Thyroid gland (tissue), 4 donors: ENCODE measurements around the gene TIAM2. TPM values are rescaled to one million over a fixed set of nuclear protein-coding genes. Genes with fewer than 3 reads are reported as not detected.

ENCODE experiments used
- DNase-seq, 2 donors: peaks; one replicate each; pipeline ENCODE4 v3.0.0-alpha.2; 2019
- H3K27ac ChIP-seq, 3 donors: fragments of 200-600 bp; sonication (generic); 1 replicate in 2 of 3; 2 replicates in 1 of 3; pipeline ENCODE4 v1.5.1; 2016 to 2019; ENCODE audit warnings: mild to moderate bottlenecking in 1 of 3, moderate library complexity in 1 of 3
- H3K27me3 ChIP-seq: fragments of 200-600 bp; sonication (generic); one replicate; pipeline ENCODE4 v1.5.1; 2019
- H3K36me3 ChIP-seq, 2 donors: fragments of 200-600 bp; sonication (generic); one replicate each; pipeline ENCODE4 v1.5.1; 2016 to 2019
- H3K4me1 ChIP-seq, 2 donors: fragments of 200-600 bp; sonication (generic); one replicate each; pipeline ENCODE4 v1.5.1; 2017 to 2019
- H3K4me3 ChIP-seq, 3 donors: fragments of 200-600 bp; sonication (generic); replicated peaks in 1 of 3; 1 replicate in 2 of 3; 2 replicates in 1 of 3; pipeline ENCODE4 v1.5.1; 2016; ENCODE audit warnings: mild to moderate bottlenecking in 1 of 3
- H3K9me3 ChIP-seq: fragments of 200-600 bp; sonication (generic); one replicate; pipeline ENCODE4 v1.5.1; 2017
- POLR2A ChIP-seq, 2 donors: fragments of 450-650 bp; IDR thresholded peaks; one replicate each; pipeline ENCODE4 v1.6.1; 2017; ENCODE audit warnings: antibody characterized with exemption in 2 of 2, mild to moderate bottlenecking in 2 of 2, moderate library complexity in 1 of 2
- WGBS, 2 donors: methylation state at CpG; one replicate each; pipeline ENCODE4 v1.1.5; 2017; 5-methylcytosine and 5-hydroxymethylcytosine counted together
- intact Hi-C: fragments of 100-400 bp; cut with DNase I; formaldehyde crosslinking; loops from one replicate; pipeline ENCODE4 v1.15.1; 2023
- total RNA-seq, 4 donors: library from RNA; depleted of rRNA; stranded (reverse); fragments of >200 nt; gene quantifications; one replicate each; pipeline ENCODE4 v1.2.3, GENCODE V29; 2016
- TF ChIP-seq, protein P1 (sequence below), 6 experiments: fragments of 200-600 bp in 3 of 6; fragments of 450-650 bp in 3 of 6; sonication (generic) in 3 of 6; IDR thresholded peaks; one replicate each; pipeline ENCODE4 v1.5.1; 2016 to 2019; ENCODE audit warnings: antibody characterized with exemption in 6 of 6, mild to moderate bottlenecking in 2 of 6, inconsistent platforms in 1 of 6, moderate library complexity in 1 of 6

Gene TIAM2
- total RNA-seq, 4 donors from 2014 or later = 11.1 to 26.1 (median 18.5) TPM

DNA sequence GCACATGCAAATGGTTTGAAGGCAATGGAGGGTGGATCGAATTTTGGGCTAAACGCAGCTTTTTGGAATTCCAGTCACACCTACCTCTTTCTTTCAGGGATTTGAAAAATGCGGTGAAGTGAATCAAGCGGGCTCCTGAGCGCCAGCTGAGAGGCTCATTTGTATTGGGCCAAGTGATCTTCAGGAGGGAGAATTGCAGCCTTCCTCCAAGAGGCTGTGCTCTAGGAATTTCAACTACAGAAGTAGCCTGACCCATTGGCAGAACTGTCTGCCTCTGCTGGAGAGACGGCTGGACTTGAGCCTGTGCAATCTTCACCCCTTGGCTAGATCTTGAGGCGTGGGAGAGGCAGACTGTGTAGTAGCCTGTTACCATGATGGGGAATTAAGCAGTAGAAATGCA, 5.7 kb upstream of the TIAM2 start:
- H3K36me3 ChIP-seq = no peaks in the 10 kb centered on the region

GRCh38 chr6:154991207-154991606, 3.9 kb upstream of the TIAM2 start:
- no peak overlapping the region for H3K27ac ChIP-seq
- no peak overlapping the region for H3K4me3 ChIP-seq
- H3K27me3 ChIP-seq = no peaks in the 10 kb centered on the region
- intact Hi-C loops = no loop called here
- H3K9me3 ChIP-seq = no peaks in the 10 kb centered on the region
- peaks cover 3 to 17% of the 10 kb centered on the region in 2 donors for H3K4me1 ChIP-seq
- peak in 1 of 2 donors; percentile 12 for DNase-seq
- no peaks in the 10 kb centered on the region for H3K36me3 ChIP-seq
- 44 to 46% methylated on average over 4 of the region's 4 CpGs for WGBS, 2 donors
- no peak for TF ChIP-seq POLR2A (IDR thresholded peaks at IDR 0.05)
- TF ChIP-seq, protein P1, sequence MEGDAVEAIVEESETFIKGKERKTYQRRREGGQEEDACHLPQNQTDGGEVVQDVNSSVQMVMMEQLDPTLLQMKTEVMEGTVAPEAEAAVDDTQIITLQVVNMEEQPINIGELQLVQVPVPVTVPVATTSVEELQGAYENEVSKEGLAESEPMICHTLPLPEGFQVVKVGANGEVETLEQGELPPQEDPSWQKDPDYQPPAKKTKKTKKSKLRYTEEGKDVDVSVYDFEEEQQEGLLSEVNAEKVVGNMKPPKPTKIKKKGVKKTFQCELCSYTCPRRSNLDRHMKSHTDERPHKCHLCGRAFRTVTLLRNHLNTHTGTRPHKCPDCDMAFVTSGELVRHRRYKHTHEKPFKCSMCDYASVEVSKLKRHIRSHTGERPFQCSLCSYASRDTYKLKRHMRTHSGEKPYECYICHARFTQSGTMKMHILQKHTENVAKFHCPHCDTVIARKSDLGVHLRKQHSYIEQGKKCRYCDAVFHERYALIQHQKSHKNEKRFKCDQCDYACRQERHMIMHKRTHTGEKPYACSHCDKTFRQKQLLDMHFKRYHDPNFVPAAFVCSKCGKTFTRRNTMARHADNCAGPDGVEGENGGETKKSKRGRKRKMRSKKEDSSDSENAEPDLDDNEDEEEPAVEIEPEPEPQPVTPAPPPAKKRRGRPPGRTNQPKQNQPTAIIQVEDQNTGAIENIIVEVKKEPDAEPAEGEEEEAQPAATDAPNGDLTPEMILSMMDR (IDR thresholded peaks at IDR 0.05) = no peak

More for the DNA sequence above, 5.7 kb upstream of the TIAM2 start:
- no peaks in the 10 kb centered on the region for H3K9me3 ChIP-seq
- H3K4me1 ChIP-seq = peaks cover 3 to 10% of the 10 kb centered on the region in 2 donors
- H3K27ac ChIP-seq = peak overlapping the region in 1 of 3 donors; percentile 7
- H3K4me3 ChIP-seq = no peak overlapping the region
- DNase-seq = peak; percentile 55 to 58
- TF ChIP-seq POLR2A (IDR thresholded peaks at IDR 0.05) = no peak
- TF ChIP-seq, protein P1 (IDR thresholded peaks at IDR 0.05) = peak in 1 of 6 experiments; percentile 10
- intact Hi-C loops = no loop called here
- WGBS, 2 donors = 27 to 52% methylated on average over 7 of the region's 7 CpGs
- no peaks in the 10 kb centered on the region for H3K27me3 ChIP-seq

GRCh38 chr6:154993026-154993425, 2.1 kb upstream of the TIAM2 start:
- no peaks in the 10 kb centered on the region for H3K36me3 ChIP-seq
- H3K27ac ChIP-seq = no peak overlapping the region
- no peak for DNase-seq
- no peak for TF ChIP-seq POLR2A (IDR thresholded peaks at IDR 0.05)
- TF ChIP-seq, protein P1 (IDR thresholded peaks at IDR 0.05) = no peak
- no peaks in the 10 kb centered on the region for H3K9me3 ChIP-seq
- intact Hi-C loops = no loop called here
- peaks cover 0 to 15% of the 10 kb centered on the region in 2 donors for H3K4me1 ChIP-seq
- no peaks in the 10 kb centered on the region for H3K27me3 ChIP-seq
- H3K4me3 ChIP-seq = no peak overlapping the region
- WGBS, 2 donors = 90 to 93% methylated on average over 6 of the region's 6 CpGs

DNA sequence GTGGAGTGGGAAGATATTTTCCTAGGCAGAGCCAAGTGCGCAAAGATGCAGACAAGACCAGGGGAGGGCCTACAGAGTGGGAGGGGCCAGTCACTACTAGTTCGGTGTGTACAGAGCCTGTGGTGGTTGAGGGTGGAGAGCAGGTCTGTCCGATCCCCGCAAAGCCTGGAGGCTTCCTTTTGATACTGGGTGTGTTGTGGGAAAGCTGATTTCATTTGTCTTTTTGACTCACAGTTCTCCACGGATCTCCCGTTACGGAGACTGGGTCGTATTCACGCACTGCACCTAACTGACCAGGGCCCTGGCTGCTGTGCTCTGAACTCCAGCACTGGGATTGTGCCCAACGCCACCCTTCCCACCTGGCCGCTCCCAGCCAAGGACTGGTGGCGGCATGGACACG, 1.4 kb upstream of the TIAM2 start:
- Histone ChIP-seq H3K27me3 (no peaks in the 10 kb centered on the region), H3K27ac (no peak overlapping the region), H3K4me3 (no peak overlapping the region), H3K4me1 (peaks cover 0 to 15% of the 10 kb centered on the region in 2 donors), H3K36me3 (no peaks in the 10 kb centered on the region), H3K9me3 (no peaks in the 10 kb centered on the region)
- DNase-seq = no peak
- intact Hi-C loops = no loop called here
- WGBS, 2 donors = 95% methylated on average over 13 of the region's 13 CpGs
- TF ChIP-seq, protein P1 (IDR thresholded peaks at IDR 0.05) = no peak
- TF ChIP-seq POLR2A (IDR thresholded peaks at IDR 0.05) = no peak

- H3K27ac ChIP-seq = no peak overlapping the region
- intact Hi-C loops = no loop called here
These were observed 270 bp upstream of the TIAM2 start for GRCh38 chr6:154994836-154995253.

More at GRCh38 chr6:154994836-154995253, 270 bp upstream of the TIAM2 start:
- TF ChIP-seq, protein P1 (IDR thresholded peaks at IDR 0.05) = no peak
- no peak for TF ChIP-seq POLR2A (IDR thresholded peaks at IDR 0.05)
- Histone ChIP-seq H3K4me1 (peaks cover 0 to 11% of the 10 kb centered on the region in 2 donors), H3K27me3 (no peaks in the 10 kb centered on the region), H3K4me3 (peak overlapping the region in 1 of 3 donors; percentile 53), H3K9me3 (no peaks in the 10 kb centered on the region), H3K36me3 (no peaks in the 10 kb centered on the region)
- WGBS, 2 donors = 16 to 20% methylated on average over 27 to 32 of the region's 32 CpGs
- no peak for DNase-seq
